ENCODE data around the gene CAT. TPM values are rescaled to one million over a fixed set of nuclear protein-coding genes. Genes with fewer than 3 reads are reported as not detected.

Gene CAT
- polyA plus RNA-seq, 4 donors = 76.7 to 222 (median 101) TPM

GRCh38 chr11:34499719-34500500, 61.2 kb downstream of the CAT start:
- WGBS, 3 donors = 71 to 82% (median 78%) methylated on average over 3 of the region's 3 CpGs
- no peak for FAIRE-seq
- Histone ChIP-seq H3K27ac (ENCODE audit: low read depth in 1 of 3, low read length in 2 of 3) (no peak overlapping the region), H3K4me1 (ENCODE audit: control insufficient read depth in 3 of 3, insufficient read depth in 2 of 3, low read depth in 1 of 3, low read length in 2 of 3) (no peaks in the 10 kb centered on the region), H3K9me3 (ENCODE audit: control insufficient read depth in 2 of 2, insufficient read depth in 1 of 2, low read depth in 1 of 2, low read length in 1 of 2) (no peaks in the 10 kb centered on the region), H3K27me3 (ENCODE audit: control insufficient read depth in 3 of 3, insufficient read depth in 3 of 3, low read length in 3 of 3) (peaks cover 0 to 2% (median 0%) of the 10 kb centered on the region in 3 donors), H3K4me3 (ENCODE audit: low read depth in 1 of 3, low read length in 3 of 3) (no peak overlapping the region), H3K36me3 (ENCODE audit: control insufficient read depth in 3 of 3, insufficient read depth in 2 of 3, low read depth in 1 of 3, low read length in 3 of 3) (no peaks in the 10 kb centered on the region)
- no peak for DNase-seq

DNA sequence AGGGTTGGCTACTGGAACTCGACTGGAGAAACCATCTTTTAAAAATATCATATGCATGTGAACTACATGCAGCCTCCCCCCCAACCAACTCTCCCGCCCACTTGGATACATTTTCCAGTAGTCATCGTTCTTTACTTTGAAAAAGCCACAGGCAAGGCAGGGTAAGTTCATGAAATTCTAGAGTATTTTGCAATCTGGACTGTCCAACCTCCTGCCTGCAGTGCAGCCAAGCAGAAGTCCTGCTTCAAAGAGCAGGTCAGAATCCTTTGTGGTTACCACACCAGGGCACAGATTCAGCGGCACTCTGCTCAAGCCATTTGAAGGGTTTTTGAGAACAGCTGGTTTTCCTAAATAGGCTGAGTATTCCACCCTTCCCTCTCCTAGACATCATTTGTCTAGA, 62.8 kb downstream of the CAT start:
- Histone ChIP-seq H3K9me3 (ENCODE audit: control insufficient read depth in 2 of 2, insufficient read depth in 1 of 2, low read depth in 1 of 2, low read length in 1 of 2) (no peaks in the 10 kb centered on the region), H3K4me1 (ENCODE audit: control insufficient read depth in 3 of 3, insufficient read depth in 2 of 3, low read depth in 1 of 3, low read length in 2 of 3) (no peaks in the 10 kb centered on the region), H3K36me3 (ENCODE audit: control insufficient read depth in 3 of 3, insufficient read depth in 2 of 3, low read depth in 1 of 3, low read length in 3 of 3) (no peaks in the 10 kb centered on the region), H3K27me3 (ENCODE audit: control insufficient read depth in 3 of 3, insufficient read depth in 3 of 3, low read length in 3 of 3) (no peaks in the 10 kb centered on the region), H3K4me3 (ENCODE audit: low read depth in 1 of 3, low read length in 3 of 3) (no peak overlapping the region), H3K27ac (ENCODE audit: low read depth in 1 of 3, low read length in 2 of 3) (no peak overlapping the region)
- FAIRE-seq = no peak
- no peak for DNase-seq
- WGBS, 3 donors = 59 to 81% (median 71%) methylated on average over 4 of the region's 4 CpGs

GRCh38 chr11:34501949-34502348, 63.2 kb downstream of the CAT start:
- WGBS, 3 donors = 38 to 39% (median 38%) methylated on average over 2 of the region's 2 CpGs
- H3K9me3 ChIP-seq (ENCODE audit: control insufficient read depth in 2 of 2, insufficient read depth in 1 of 2, low read depth in 1 of 2, low read length in 1 of 2) = no peaks in the 10 kb centered on the region
- H3K27me3 ChIP-seq (ENCODE audit: control insufficient read depth in 3 of 3, insufficient read depth in 3 of 3, low read length in 3 of 3) = no peaks in the 10 kb centered on the region
- H3K4me1 ChIP-seq (ENCODE audit: control insufficient read depth in 3 of 3, insufficient read depth in 2 of 3, low read depth in 1 of 3, low read length in 2 of 3) = no peaks in the 10 kb centered on the region
- FAIRE-seq (no peak), DNase-seq (no peak)
- H3K36me3 ChIP-seq (ENCODE audit: control insufficient read depth in 3 of 3, insufficient read depth in 2 of 3, low read depth in 1 of 3, low read length in 3 of 3) = no peaks in the 10 kb centered on the region
- no peak overlapping the region for H3K27ac ChIP-seq (ENCODE audit: low read depth in 1 of 3, low read length in 2 of 3)
- no peak overlapping the region for H3K4me3 ChIP-seq (ENCODE audit: low read depth in 1 of 3, low read length in 3 of 3)

GRCh38 chr11:34502949-34503348, 64.2 kb downstream of the CAT start:
- WGBS, 3 donors = 96 to 99% (median 96%) methylated on average over 3 of the region's 3 CpGs
- no peaks in the 10 kb centered on the region for H3K36me3 ChIP-seq (ENCODE audit: control insufficient read depth in 3 of 3, insufficient read depth in 2 of 3, low read depth in 1 of 3, low read length in 3 of 3)
- DNase-seq (no peak), FAIRE-seq (no peak)
- no peaks in the 10 kb centered on the region for H3K4me1 ChIP-seq (ENCODE audit: control insufficient read depth in 3 of 3, insufficient read depth in 2 of 3, low read depth in 1 of 3, low read length in 2 of 3)
- no peaks in the 10 kb centered on the region for H3K27me3 ChIP-seq (ENCODE audit: control insufficient read depth in 3 of 3, insufficient read depth in 3 of 3, low read length in 3 of 3)
- H3K27ac ChIP-seq (ENCODE audit: low read depth in 1 of 3, low read length in 2 of 3) = no peak overlapping the region
- H3K4me3 ChIP-seq (ENCODE audit: low read depth in 1 of 3, low read length in 3 of 3) = no peak overlapping the region
- H3K9me3 ChIP-seq (ENCODE audit: control insufficient read depth in 2 of 2, insufficient read depth in 1 of 2, low read depth in 1 of 2, low read length in 1 of 2) = no peaks in the 10 kb centered on the region

DNA sequence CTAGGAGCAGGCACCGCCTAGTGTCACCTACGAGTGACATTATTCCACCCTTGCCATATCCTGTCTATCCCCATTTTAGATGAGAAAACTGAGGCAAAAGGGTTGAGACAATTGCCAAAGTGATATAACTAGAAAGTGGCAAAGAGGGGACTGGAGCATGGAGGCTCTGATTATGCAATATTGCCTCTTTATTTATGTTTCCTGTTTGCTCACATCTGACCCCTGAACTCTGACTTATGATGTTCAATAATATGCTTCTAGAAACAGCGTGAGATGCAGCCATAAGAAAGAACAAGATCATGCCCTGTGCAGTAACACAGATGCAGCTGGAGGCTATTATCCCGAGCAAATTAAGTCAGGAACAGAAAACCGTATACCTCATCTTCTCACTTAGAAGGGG, 67.1 kb downstream of the CAT start:
- Histone ChIP-seq H3K9me3 (ENCODE audit: control insufficient read depth in 2 of 2, insufficient read depth in 1 of 2, low read depth in 1 of 2, low read length in 1 of 2) (no peaks in the 10 kb centered on the region), H3K27ac (ENCODE audit: low read depth in 1 of 3, low read length in 2 of 3) (no peak overlapping the region), H3K36me3 (ENCODE audit: control insufficient read depth in 3 of 3, insufficient read depth in 2 of 3, low read depth in 1 of 3, low read length in 3 of 3) (no peaks in the 10 kb centered on the region), H3K4me3 (ENCODE audit: low read depth in 1 of 3, low read length in 3 of 3) (no peak overlapping the region), H3K27me3 (ENCODE audit: control insufficient read depth in 3 of 3, insufficient read depth in 3 of 3, low read length in 3 of 3) (no peaks in the 10 kb centered on the region), H3K4me1 (ENCODE audit: control insufficient read depth in 3 of 3, insufficient read depth in 2 of 3, low read depth in 1 of 3, low read length in 2 of 3) (no peaks in the 10 kb centered on the region)
- FAIRE-seq (no peak), DNase-seq (no peak)
- 77 to 79% (median 79%) methylated on average over 5 of the region's 5 CpGs for WGBS, 3 donors

GRCh38 chr11:34507156-34507555, 68.4 kb downstream of the CAT start:
- Histone ChIP-seq H3K36me3 (ENCODE audit: control insufficient read depth in 3 of 3, insufficient read depth in 2 of 3, low read depth in 1 of 3, low read length in 3 of 3) (no peaks in the 10 kb centered on the region), H3K4me3 (ENCODE audit: low read depth in 1 of 3, low read length in 3 of 3) (no peak overlapping the region), H3K27ac (ENCODE audit: low read depth in 1 of 3, low read length in 2 of 3) (no peak overlapping the region), H3K4me1 (ENCODE audit: control insufficient read depth in 3 of 3, insufficient read depth in 2 of 3, low read depth in 1 of 3, low read length in 2 of 3) (no peaks in the 10 kb centered on the region), H3K27me3 (ENCODE audit: control insufficient read depth in 3 of 3, insufficient read depth in 3 of 3, low read length in 3 of 3) (no peaks in the 10 kb centered on the region), H3K9me3 (ENCODE audit: control insufficient read depth in 2 of 2, insufficient read depth in 1 of 2, low read depth in 1 of 2, low read length in 1 of 2) (no peaks in the 10 kb centered on the region)
- DNase-seq = no peak
- WGBS, 3 donors = 80 to 92% (median 88%) methylated on average over 6 of the region's 6 CpGs
- FAIRE-seq = no peak

DNA sequence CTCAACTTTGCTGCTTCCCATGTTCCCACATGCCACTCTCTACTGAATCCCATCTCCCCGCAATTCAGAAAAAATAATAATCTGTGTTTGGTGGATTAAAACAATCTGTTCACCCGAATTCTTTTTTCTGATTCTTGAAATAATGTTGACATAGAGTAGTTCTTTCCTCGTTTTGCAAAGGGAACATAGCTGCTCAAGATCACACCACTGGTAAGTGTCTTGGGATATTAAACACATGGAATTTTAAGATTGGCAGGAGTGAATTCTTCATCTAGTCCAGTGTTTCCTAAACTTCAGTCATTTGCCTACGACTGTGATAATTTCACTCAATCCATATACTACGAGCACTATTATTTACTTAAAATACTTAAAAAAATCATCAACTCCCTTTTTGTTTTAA, 68.9 kb downstream of the CAT start:
- Histone ChIP-seq H3K27ac (ENCODE audit: low read depth in 1 of 3, low read length in 2 of 3) (no peak overlapping the region), H3K4me3 (ENCODE audit: low read depth in 1 of 3, low read length in 3 of 3) (no peak overlapping the region), H3K4me1 (ENCODE audit: control insufficient read depth in 3 of 3, insufficient read depth in 2 of 3, low read depth in 1 of 3, low read length in 2 of 3) (no peaks in the 10 kb centered on the region), H3K27me3 (ENCODE audit: control insufficient read depth in 3 of 3, insufficient read depth in 3 of 3, low read length in 3 of 3) (no peaks in the 10 kb centered on the region), H3K9me3 (ENCODE audit: control insufficient read depth in 2 of 2, insufficient read depth in 1 of 2, low read depth in 1 of 2, low read length in 1 of 2) (no peaks in the 10 kb centered on the region), H3K36me3 (ENCODE audit: control insufficient read depth in 3 of 3, insufficient read depth in 2 of 3, low read depth in 1 of 3, low read length in 3 of 3) (no peaks in the 10 kb centered on the region)
- FAIRE-seq (no peak), DNase-seq (no peak)
- 80 to 91% (median 81%) methylated on average over 5 of the region's 5 CpGs for WGBS, 3 donors

DNA sequence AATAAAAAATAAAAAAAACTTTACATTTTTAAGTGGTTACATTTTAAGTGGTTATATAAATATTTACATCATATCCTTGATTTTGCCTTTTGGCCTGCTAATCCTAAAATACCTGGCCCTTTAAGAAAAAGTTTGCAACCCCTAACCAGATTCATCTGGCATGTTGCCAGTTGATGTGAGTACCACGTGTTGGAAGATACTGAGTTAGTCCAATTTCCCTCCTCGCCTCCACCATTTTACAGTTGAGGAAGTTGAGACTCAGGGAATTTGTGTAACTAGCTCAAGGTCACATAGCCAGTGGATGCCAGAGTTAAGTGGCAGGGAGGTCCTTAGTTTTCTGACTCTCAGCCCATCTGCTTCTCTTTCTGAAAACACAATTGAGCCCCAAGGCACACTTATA, 69.8 kb downstream of the CAT start:
- no peaks in the 10 kb centered on the region for H3K4me1 ChIP-seq (ENCODE audit: control insufficient read depth in 3 of 3, insufficient read depth in 2 of 3, low read depth in 1 of 3, low read length in 2 of 3)
- WGBS, 3 donors = 35 to 41% (median 40%) methylated on average over 2 of the region's 2 CpGs
- no peak overlapping the region for H3K27ac ChIP-seq (ENCODE audit: low read depth in 1 of 3, low read length in 2 of 3)
- no peak overlapping the region for H3K4me3 ChIP-seq (ENCODE audit: low read depth in 1 of 3, low read length in 3 of 3)
- DNase-seq (no peak), FAIRE-seq (no peak)
- no peaks in the 10 kb centered on the region for H3K36me3 ChIP-seq (ENCODE audit: control insufficient read depth in 3 of 3, insufficient read depth in 2 of 3, low read depth in 1 of 3, low read length in 3 of 3)
- H3K9me3 ChIP-seq (ENCODE audit: control insufficient read depth in 2 of 2, insufficient read depth in 1 of 2, low read depth in 1 of 2, low read length in 1 of 2) = no peaks in the 10 kb centered on the region
- H3K27me3 ChIP-seq (ENCODE audit: control insufficient read depth in 3 of 3, insufficient read depth in 3 of 3, low read length in 3 of 3) = no peaks in the 10 kb centered on the region

DNA sequence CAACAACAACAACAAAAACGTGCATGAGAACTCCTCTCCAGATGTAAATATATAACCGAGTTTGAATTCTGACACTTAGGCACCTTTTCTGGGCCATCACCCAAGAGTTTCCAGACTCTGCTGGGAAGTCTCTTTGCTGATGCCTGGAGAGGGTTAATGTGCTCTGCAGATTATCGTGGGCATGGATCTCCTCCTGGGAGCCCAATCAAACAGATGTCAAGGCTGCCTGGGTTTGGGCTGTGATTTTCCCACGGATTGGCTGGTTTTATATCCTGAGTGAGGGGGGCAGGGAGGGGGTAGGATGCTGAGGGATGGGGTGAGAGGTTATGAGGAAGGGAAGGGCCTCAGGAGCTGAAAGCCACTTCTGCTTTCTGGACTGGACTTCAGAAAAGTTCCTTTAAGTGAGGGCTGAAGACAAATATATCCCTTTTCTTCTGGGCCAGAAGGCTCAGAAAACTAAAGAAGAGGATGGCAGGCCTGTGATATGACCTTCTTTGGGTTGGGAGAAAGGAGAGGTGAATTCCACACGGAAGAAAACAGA, 70.7 kb downstream of the CAT start:
- no peak for FAIRE-seq
- 35 to 46% (median 46%) methylated on average over 5 of the region's 5 CpGs for whole genome bisulfite sequencing, 3 donors
- no peaks in the 10 kb centered on the region for H3K9me3 ChIP-seq (ENCODE audit: control insufficient read depth in 2 of 2, insufficient read depth in 1 of 2, low read depth in 1 of 2, low read length in 1 of 2)

More for the DNA sequence above, 70.7 kb downstream of the CAT start:
- no peak overlapping the region for H3K4me3 ChIP-seq (ENCODE audit: low read depth in 1 of 3, low read length in 3 of 3)
- no peak overlapping the region for H3K27ac ChIP-seq (ENCODE audit: low read depth in 1 of 3, low read length in 2 of 3)
- H3K27me3 ChIP-seq (ENCODE audit: control insufficient read depth in 3 of 3, insufficient read depth in 3 of 3, low read length in 3 of 3) = no peaks in the 10 kb centered on the region
- H3K36me3 ChIP-seq (ENCODE audit: control insufficient read depth in 3 of 3, insufficient read depth in 2 of 3, low read depth in 1 of 3, low read length in 3 of 3) = no peaks in the 10 kb centered on the region
- no peaks in the 10 kb centered on the region for H3K4me1 ChIP-seq (ENCODE audit: control insufficient read depth in 3 of 3, insufficient read depth in 2 of 3, low read depth in 1 of 3, low read length in 2 of 3)
- no peak for DNase-seq

Data from small intestine (tissue), 7 donors.